Ramos (cell line): ENCODE data around the gene KRR1.
"Not testable (repeated sequence)": the region's sequence is repeated elsewhere in the genome, so short reads cannot be mapped to it uniquely, and the experiment has no call there.

Source experiments
- in situ Hi-C: fragments of 300-500 bp; cut with MboI; formaldehyde crosslinking; loops from one replicate; pipeline ENCODE4 v1.14.3; 2022; ENCODE audit warnings: low sequenced_read_pairs; ENCODE audit not compliant: unreplicated experiment

KRR1 gene

DNA sequence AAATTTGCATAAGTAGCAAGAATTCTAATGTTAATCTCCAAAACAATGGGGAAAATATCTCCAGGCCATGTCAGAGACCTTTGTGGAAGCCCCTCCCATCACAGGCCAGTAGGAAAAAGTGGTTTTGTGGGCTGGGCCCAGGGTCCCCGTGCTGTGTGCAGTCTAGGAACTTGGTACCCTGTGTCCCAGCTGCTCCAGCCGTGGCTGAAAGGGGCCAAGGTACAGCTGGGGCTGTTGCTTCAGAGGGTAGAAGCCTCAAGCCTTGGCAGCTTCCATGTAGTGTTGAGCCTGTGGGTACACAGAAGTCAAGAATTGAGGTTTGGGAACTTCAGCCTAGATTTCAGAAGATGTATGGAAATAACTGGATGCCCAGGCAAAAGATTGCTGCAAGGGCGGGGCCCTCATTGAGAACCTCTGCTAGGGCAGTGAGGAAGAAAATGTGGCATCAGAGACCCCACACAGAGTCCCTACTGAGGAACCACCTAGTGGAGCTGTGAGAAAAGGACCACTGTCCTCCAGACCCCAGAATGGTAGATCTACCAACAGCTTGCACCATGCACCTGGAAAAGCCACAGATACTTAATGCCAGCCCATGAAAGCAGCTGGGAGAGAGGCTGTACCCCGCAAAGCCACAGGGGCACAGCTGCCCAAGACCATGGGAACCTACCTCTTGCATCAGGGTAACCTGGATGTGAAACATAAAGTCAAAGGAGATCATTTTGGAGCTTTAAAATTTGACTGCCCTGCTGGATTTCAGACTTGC, 69.5 kb downstream of the KRR1 start:
- in situ Hi-C loops: not testable (repeated sequence)
